LNCAP (cell line): ENCODE results near the gene FRZB.
A peak's percentile ranks its signal among the peaks of the same experiment; 100 is the strongest.

Source experiments
- CTCF ChIP-seq: fragments of 450-650 bp; IDR thresholded peaks from 2 replicates; pipeline ENCODE4 v1.5.1; 2017; ENCODE audit warnings: mild to moderate bottlenecking

The FRZB gene

GRCh38 chr2:182814380-182814779 is 52.1 kb downstream of the FRZB start:
- no peak for TF ChIP-seq CTCF

- no peak for TF ChIP-seq CTCF
Observed at GRCh38 chr2:182810087-182810486, 56.4 kb downstream of the FRZB start.

- TF ChIP-seq CTCF = no peak
Observed at GRCh38 chr2:182807319-182807718, 59.1 kb downstream of the FRZB start.

- no peak for TF ChIP-seq CTCF
Observed at GRCh38 chr2:182804128-182804527, 62.3 kb downstream of the FRZB start.

- TF ChIP-seq CTCF = no peak
Observed at GRCh38 chr2:182798736-182799135, 67.7 kb downstream of the FRZB start.

GRCh38 chr2:182792441-182792840 is 74.0 kb downstream of the FRZB start:
- TF ChIP-seq CTCF = no peak

- TF ChIP-seq CTCF = peak; percentile 59
Observed at GRCh38 chr2:182784777-182785176, 81.7 kb downstream of the FRZB start.

GRCh38 chr2:182784058-182784706 is 82.3 kb downstream of the FRZB start:
- TF ChIP-seq CTCF = no peak
